ENCODE results near the gene LRRN2.

- no peak for TF ChIP-seq CTCF (IDR thresholded peaks at IDR 0.05; ENCODE audit: poor library complexity)
- no peak for TF ChIP-seq EZH2phosphoT487 (IDR thresholded peaks at IDR 0.05; ENCODE audit: low read depth, severe bottlenecking, unreplicated experiment)
Observed at GRCh38 chr1:204677864-204678263, 7.7 kb downstream of the LRRN2 start.
